HCEC 1CT (cell line): Measurements from ENCODE around the gene CTTN.
"Not testable (repeated sequence)": the region's sequence is repeated elsewhere in the genome, so short reads cannot be mapped to it uniquely, and the experiment has no call there.

ENCODE experiments used
- DNase-seq: peaks from one replicate; pipeline ENCODE4 v3.0.0-alpha.2; 2017

CTTN gene

GRCh38 chr11:70429724-70430521 is 31.6 kb downstream of the CTTN start:
- DNase-seq, result no peak

- DNase-seq, result no peak
Measured at GRCh38 chr11:70430671-70431574, 32.6 kb downstream of the CTTN start.

GRCh38 chr11:70431611-70432010 is 33.3 kb downstream of the CTTN start:
- DNase-seq, result no peak

- DNase-seq, result no peak
Measured at GRCh38 chr11:70432065-70432464, 33.7 kb downstream of the CTTN start.

- DNase-seq, result no peak
Measured at GRCh38 chr11:70432580-70432979, 34.3 kb downstream of the CTTN start.

- DNase-seq, result no peak
Measured at GRCh38 chr11:70433038-70433437, 34.7 kb downstream of the CTTN start.

- no peak for DNase-seq
Measured at GRCh38 chr11:70433526-70433925, 35.2 kb downstream of the CTTN start.

- DNase-seq, result no peak
Measured at GRCh38 chr11:70433966-70434812, 35.9 kb downstream of the CTTN start.

- DNase-seq, result no peak
Measured at GRCh38 chr11:70434813-70435278, 36.5 kb downstream of the CTTN start.

GRCh38 chr11:70435361-70435760 is 37.0 kb downstream of the CTTN start:
- no peak for DNase-seq

GRCh38 chr11:70435765-70436500 is 37.6 kb downstream of the CTTN start:
- DNase-seq, result no peak

GRCh38 chr11:70436501-70436860 is 38.2 kb downstream of the CTTN start:
- no peak for DNase-seq

GRCh38 chr11:70437111-70437784 is 38.9 kb downstream of the CTTN start:
- DNase-seq, result no peak

GRCh38 chr11:70440206-70440605 is 41.9 kb downstream of the CTTN start:
- no peak for DNase-seq

- DNase-seq, result no peak
Measured at GRCh38 chr11:70443773-70444030, 45.4 kb downstream of the CTTN start.

- no peak for DNase-seq
Measured at GRCh38 chr11:70445091-70445490, 46.8 kb downstream of the CTTN start.

GRCh38 chr11:70445605-70446004 is 47.3 kb downstream of the CTTN start:
- no peak for DNase-seq

- no peak for DNase-seq
Measured at GRCh38 chr11:70448983-70449567, 50.7 kb downstream of the CTTN start.

- DNase-seq, result no peak
Measured at GRCh38 chr11:70454197-70454767, 56.0 kb downstream of the CTTN start.

GRCh38 chr11:70454811-70455210 is 56.5 kb downstream of the CTTN start:
- not testable (repeated sequence) for DNase-seq

GRCh38 chr11:70455354-70455753 is 57.0 kb downstream of the CTTN start:
- no peak for DNase-seq
